BE2C (cell line): ENCODE data around the gene NSDHL.

Experiments
- DNase-seq: peaks from one replicate; pipeline ENCODE4 v3.0.0-alpha.2; 2020
- H3K27me3 ChIP-seq: fragments of 250-450 bp; sonication (Bioruptor Pico); 2 replicates; pipeline ENCODE4 v1.5.1; 2020; ENCODE audit warnings: mild to moderate bottlenecking
- H3K36me3 ChIP-seq: fragments of 250-450 bp; sonication (Bioruptor Pico); 2 replicates; pipeline ENCODE4 v1.5.1; 2020; ENCODE audit warnings: mild to moderate bottlenecking
- H3K4me1 ChIP-seq: fragments of 250-450 bp; sonication (Bioruptor Pico); 2 replicates; pipeline ENCODE4 v1.5.1; 2020
- H3K4me3 ChIP-seq: 2 replicates; pipeline ENCODE4 v1.5.1; 2011; ENCODE audit warnings: low read depth, low read length
- H3K9me3 ChIP-seq: fragments of 250-450 bp; sonication (Bioruptor Pico); 2 replicates; pipeline ENCODE4 v1.5.1; 2020
- CTCF ChIP-seq: IDR thresholded peaks from 2 replicates; pipeline ENCODE4 v1.5.1; 2012; ENCODE audit warnings: mild to moderate bottlenecking, low read depth, low read length

Gene NSDHL

GRCh38 chrX:152912106-152912505 lies 81.2 kb downstream of the NSDHL start:
- peak; percentile 31; the same call in 1 of the 2 replicates for TF ChIP-seq CTCF
- H3K4me3 ChIP-seq: no peak overlapping the region

GRCh38 chrX:152912641-152913040 lies 81.8 kb downstream of the NSDHL start:
- DNase-seq: no peak
- Histone ChIP-seq H3K27me3 (no peaks in the 10 kb centered on the region), H3K4me3 (no peak overlapping the region), H3K36me3 (no peaks in the 10 kb centered on the region), H3K4me1 (peaks cover 4% of the 10 kb centered on the region), H3K9me3 (no peaks in the 10 kb centered on the region)
- no peak for TF ChIP-seq CTCF

More at GRCh38 chrX:152912106-152912505, 81.2 kb downstream of the NSDHL start:
- DNase-seq: no peak
- H3K36me3 ChIP-seq: no peaks in the 10 kb centered on the region
- H3K27me3 ChIP-seq: no peaks in the 10 kb centered on the region
- H3K9me3 ChIP-seq: no peaks in the 10 kb centered on the region
- peaks cover 8% of the 10 kb centered on the region for H3K4me1 ChIP-seq

- Histone ChIP-seq H3K27me3 (no peaks in the 10 kb centered on the region), H3K4me3 (no peak overlapping the region), H3K9me3 (no peaks in the 10 kb centered on the region), H3K36me3 (no peaks in the 10 kb centered on the region), H3K4me1 (no peaks in the 10 kb centered on the region)
- DNase-seq: no peak
- no peak for TF ChIP-seq CTCF
These were observed 82.5 kb downstream of the NSDHL start for GRCh38 chrX:152913346-152913745.

GRCh38 chrX:152913910-152914309 lies 83.0 kb downstream of the NSDHL start:
- no peak for TF ChIP-seq CTCF
- Histone ChIP-seq H3K9me3 (no peaks in the 10 kb centered on the region), H3K27me3 (no peaks in the 10 kb centered on the region), H3K4me3 (no peak overlapping the region), H3K4me1 (no peaks in the 10 kb centered on the region), H3K36me3 (no peaks in the 10 kb centered on the region)
- peak; percentile 33 for DNase-seq

GRCh38 chrX:152915541-152916241 lies 84.8 kb downstream of the NSDHL start:
- no peaks in the 10 kb centered on the region for H3K27me3 ChIP-seq
- TF ChIP-seq CTCF: peak; percentile 76

More at GRCh38 chrX:152915541-152916241, 84.8 kb downstream of the NSDHL start:
- Histone ChIP-seq H3K4me3 (no peak overlapping the region), H3K9me3 (no peaks in the 10 kb centered on the region), H3K4me1 (no peaks in the 10 kb centered on the region), H3K36me3 (no peaks in the 10 kb centered on the region)
- DNase-seq: peak; percentile 51
